Testis (tissue), 2 donors: Measurements from ENCODE around the gene PWP2.

Experiments used
- POLR2A ChIP-seq: fragments of 450-650 bp; IDR thresholded peaks from one replicate; pipeline ENCODE4 v1.6.1; 2017; ENCODE audit warnings: antibody characterized with exemption, mild to moderate bottlenecking, moderate library complexity
- TF ChIP-seq, protein P1 (sequence below), 3 experiments: fragments of 450-650 bp in 2 of 3; fragments of 200-600 bp in 1 of 3; sonication (generic) in 1 of 3; IDR thresholded peaks; one replicate each; pipeline ENCODE4 v1.5.1; 2016 to 2019; ENCODE audit warnings: antibody characterized with exemption in 3 of 3, mild to moderate bottlenecking in 2 of 3, moderate library complexity in 1 of 3

DNA sequence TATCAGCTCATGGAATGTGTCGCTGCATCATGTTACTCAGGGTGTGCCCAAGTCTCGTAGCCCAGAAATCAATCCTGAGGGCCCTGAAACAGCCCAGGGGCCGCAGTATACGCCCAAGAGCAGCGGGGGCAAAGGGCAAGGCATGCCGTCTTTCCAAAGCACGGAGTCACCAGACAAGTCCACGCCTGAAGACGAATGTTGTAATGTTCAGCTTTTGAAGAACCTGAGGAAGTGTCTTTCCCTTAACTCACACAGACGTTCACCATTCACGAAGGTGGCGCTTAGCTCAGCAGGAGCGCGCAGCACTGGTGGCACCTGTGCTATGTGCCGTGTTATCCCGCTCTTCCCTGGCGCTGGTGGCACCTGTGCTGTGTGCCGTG lies 18.8 kb upstream of the PWP2 start:
- TF ChIP-seq POLR2A = no peak
- TF ChIP-seq, protein P1, sequence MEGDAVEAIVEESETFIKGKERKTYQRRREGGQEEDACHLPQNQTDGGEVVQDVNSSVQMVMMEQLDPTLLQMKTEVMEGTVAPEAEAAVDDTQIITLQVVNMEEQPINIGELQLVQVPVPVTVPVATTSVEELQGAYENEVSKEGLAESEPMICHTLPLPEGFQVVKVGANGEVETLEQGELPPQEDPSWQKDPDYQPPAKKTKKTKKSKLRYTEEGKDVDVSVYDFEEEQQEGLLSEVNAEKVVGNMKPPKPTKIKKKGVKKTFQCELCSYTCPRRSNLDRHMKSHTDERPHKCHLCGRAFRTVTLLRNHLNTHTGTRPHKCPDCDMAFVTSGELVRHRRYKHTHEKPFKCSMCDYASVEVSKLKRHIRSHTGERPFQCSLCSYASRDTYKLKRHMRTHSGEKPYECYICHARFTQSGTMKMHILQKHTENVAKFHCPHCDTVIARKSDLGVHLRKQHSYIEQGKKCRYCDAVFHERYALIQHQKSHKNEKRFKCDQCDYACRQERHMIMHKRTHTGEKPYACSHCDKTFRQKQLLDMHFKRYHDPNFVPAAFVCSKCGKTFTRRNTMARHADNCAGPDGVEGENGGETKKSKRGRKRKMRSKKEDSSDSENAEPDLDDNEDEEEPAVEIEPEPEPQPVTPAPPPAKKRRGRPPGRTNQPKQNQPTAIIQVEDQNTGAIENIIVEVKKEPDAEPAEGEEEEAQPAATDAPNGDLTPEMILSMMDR (IDR thresholded peaks at IDR 0.05) = no peak
